Measurements from ENCODE around the gene HNMT.

HNMT gene

GRCh38 chr2:138063181-138063580 lies 98.9 kb downstream of the HNMT start:
- no peak overlapping the region for H3K4me3 ChIP-seq (ENCODE audit: low read depth, low read length)
- in situ Hi-C loops (cut with HindIII; ENCODE audit: low sequenced_read_pairs) = no loop called here
- TF ChIP-seq CTCF (IDR thresholded peaks at IDR 0.05; ENCODE audit: low read depth, low read length, missing control alignments) = no peak
- no peak for DNase-seq (ENCODE audit: low read depth)

All from astrocyte of the cerebellum (primary cell).